Suprapubic skin (tissue), 3 donors: ENCODE results near the gene DCPS.

ENCODE experiments used
- POLR2A ChIP-seq, 2 donors: fragments of 450-650 bp; IDR thresholded peaks; one replicate each; pipeline ENCODE4 v1.6.1; 2017; ENCODE audit warnings: antibody characterized with exemption in 2 of 2, mild to moderate bottlenecking in 2 of 2, moderate library complexity in 2 of 2
- TF ChIP-seq, protein P1 (sequence below), 2 donors: fragments of 200-600 bp in 1 of 2; fragments of 450-650 bp in 1 of 2; sonication (generic) in 1 of 2; IDR thresholded peaks; one replicate each; pipeline ENCODE4 v1.5.1; 2016 to 2019; ENCODE audit warnings: antibody characterized with exemption in 2 of 2, mild to moderate bottlenecking in 1 of 2, moderate library complexity in 1 of 2

DNA sequence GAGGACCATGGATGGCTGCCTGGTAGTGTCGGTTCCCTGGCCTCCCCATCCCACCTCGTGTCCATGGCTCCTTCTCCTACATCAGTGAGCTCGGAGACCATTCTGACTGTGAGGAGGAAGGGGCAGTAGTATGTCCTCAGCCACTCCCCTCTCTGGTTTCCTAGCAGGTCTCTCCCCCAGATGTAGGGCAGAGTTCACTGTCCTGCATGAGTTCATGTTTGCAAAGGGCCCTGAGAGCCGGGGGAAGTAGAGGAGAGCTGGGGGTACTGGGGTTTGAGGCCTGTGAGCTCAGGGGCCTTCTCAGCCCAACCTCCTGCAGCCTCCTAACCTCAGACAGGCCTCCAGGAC is 33.2 kb downstream of the DCPS start:
- TF ChIP-seq, protein P1, sequence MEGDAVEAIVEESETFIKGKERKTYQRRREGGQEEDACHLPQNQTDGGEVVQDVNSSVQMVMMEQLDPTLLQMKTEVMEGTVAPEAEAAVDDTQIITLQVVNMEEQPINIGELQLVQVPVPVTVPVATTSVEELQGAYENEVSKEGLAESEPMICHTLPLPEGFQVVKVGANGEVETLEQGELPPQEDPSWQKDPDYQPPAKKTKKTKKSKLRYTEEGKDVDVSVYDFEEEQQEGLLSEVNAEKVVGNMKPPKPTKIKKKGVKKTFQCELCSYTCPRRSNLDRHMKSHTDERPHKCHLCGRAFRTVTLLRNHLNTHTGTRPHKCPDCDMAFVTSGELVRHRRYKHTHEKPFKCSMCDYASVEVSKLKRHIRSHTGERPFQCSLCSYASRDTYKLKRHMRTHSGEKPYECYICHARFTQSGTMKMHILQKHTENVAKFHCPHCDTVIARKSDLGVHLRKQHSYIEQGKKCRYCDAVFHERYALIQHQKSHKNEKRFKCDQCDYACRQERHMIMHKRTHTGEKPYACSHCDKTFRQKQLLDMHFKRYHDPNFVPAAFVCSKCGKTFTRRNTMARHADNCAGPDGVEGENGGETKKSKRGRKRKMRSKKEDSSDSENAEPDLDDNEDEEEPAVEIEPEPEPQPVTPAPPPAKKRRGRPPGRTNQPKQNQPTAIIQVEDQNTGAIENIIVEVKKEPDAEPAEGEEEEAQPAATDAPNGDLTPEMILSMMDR (IDR thresholded peaks at IDR 0.05), result no peak
- TF ChIP-seq POLR2A (IDR thresholded peaks at IDR 0.05), result no peak
